ENCODE data around the gene GRAP2.

GRCh38 chr22:39967996-39968972 lies 67.4 kb downstream of the GRAP2 start:
- no peak for TF ChIP-seq CTCF (IDR thresholded peaks at IDR 0.05; ENCODE audit: low read depth, low read length, poor library complexity, severe bottlenecking)
- TF ChIP-seq EZH2phosphoT487 (IDR thresholded peaks at IDR 0.05; ENCODE audit: borderline replicate concordance, low read length), result no peak
